ENCODE results near the gene BPIFB2. TPM values are rescaled to one million over a fixed set of nuclear protein-coding genes. Genes with fewer than 3 reads are reported as not detected.

The BPIFB2 gene
- polyA plus RNA-seq, 1 of the 3 experiments (the other 2 are of a cell fraction): not detected

GRCh38 chr20:33062105-33062824 lies 54.8 kb downstream of the BPIFB2 start (continued):
- no peak for TF ChIP-seq CTCF (IDR thresholded peaks at IDR 0.05)
- TF ChIP-seq ELF1 (IDR thresholded peaks at IDR 0.05): no peak
- TF ChIP-seq NFIC (IDR thresholded peaks at IDR 0.05; ENCODE audit: borderline replicate concordance): no peak
- no peak for TF ChIP-seq FOXJ3 (CRISPR knock-in tag; IDR thresholded peaks at IDR 0.05)
- TF ChIP-seq FOXM1 (IDR thresholded peaks at IDR 0.05; ENCODE audit: low read depth): no peak

- no peak overlapping the region for H3K9ac ChIP-seq
- ChIA-PET POLR2A (no interaction called here), CTCF (interaction anchor here (1.1 to 1.2 kb wide), 2 partner anchors 14 to 149 kb away, joined by 3 read pairs; no protein-coding TSS in a partner anchor)
- no peaks in the 10 kb centered on the region for H3K36me3 ChIP-seq (replicated peaks in 1 of 2; ENCODE audit: control insufficient read depth in 1 of 2, insufficient read depth in 2 of 2, low read length in 1 of 2)
- H3K79me2 ChIP-seq (ENCODE audit: insufficient read depth): no peaks in the 10 kb centered on the region
- H3K27ac ChIP-seq (ENCODE audit: low read depth in 2 of 2, low read length in 1 of 2): no peak overlapping the region
- H3K9me2 ChIP-seq: no peaks in the 10 kb centered on the region
- no peak for TF ChIP-seq REST (IDR thresholded peaks at IDR 0.05; ENCODE audit: low read depth, low read length)
- TF ChIP-seq FOXM1 (IDR thresholded peaks at IDR 0.05; ENCODE audit: low read depth): no peak
- TF ChIP-seq TAF1 (IDR thresholded peaks at IDR 0.05; ENCODE audit: borderline replicate concordance, low read depth, low read length): no peak
- TF ChIP-seq MXI1 (IDR thresholded peaks at IDR 0.05; ENCODE audit: low read depth, low read length): no peak
- TF ChIP-seq MEF2A (IDR thresholded peaks at IDR 0.05; ENCODE audit: borderline replicate concordance, low read depth): no peak
- TF ChIP-seq TEAD4 (IDR thresholded peaks at IDR 0.05; ENCODE audit: borderline replicate concordance, insufficient read depth): no peak
- no peak for TF ChIP-seq ZBTB33 (IDR thresholded peaks at IDR 0.05; ENCODE audit: borderline replicate concordance, low read depth)
- TF ChIP-seq YY1 (IDR thresholded peaks at IDR 0.05; ENCODE audit: low read depth): no peak
- no peak for TF ChIP-seq GABPA (IDR thresholded peaks at IDR 0.05; ENCODE audit: low read depth)
- no peak for TF ChIP-seq RCOR1 (IDR thresholded peaks at IDR 0.05; ENCODE audit: low read length)
- no peak for TF ChIP-seq ELF1 (IDR thresholded peaks at IDR 0.05)
- H3F3A ChIP-seq (replicated peaks; ENCODE audit: insufficient read depth): no peaks in the 10 kb centered on the region
- no peak for DNase-seq
- H3K4me1 ChIP-seq (ENCODE audit: control insufficient read depth in 1 of 2, insufficient read depth in 2 of 2, low read depth in 1 of 2, low read length in 1 of 2): no peaks in the 10 kb centered on the region
- H3K9me3 ChIP-seq: no peaks in the 10 kb centered on the region
- 17% methylated on average over 1 of the region's 1 CpG for WGBS (ENCODE audit: low lambda C conversion rate)
- H2AFZ ChIP-seq (ENCODE audit: low read depth): no peak overlapping the region
- H3K4me2 ChIP-seq: no peak overlapping the region
- H4K20me1 ChIP-seq (ENCODE audit: insufficient read depth): no peaks in the 10 kb centered on the region
- no peak overlapping the region for H3K4me3 ChIP-seq (ENCODE audit: low read depth in 2 of 2, low read length in 1 of 2)
- peaks cover 27% of the 10 kb centered on the region; the same call in 1 of the 2 replicates for H3K27me3 ChIP-seq (ENCODE audit: insufficient read depth)
These were observed 55.3 kb downstream of the BPIFB2 start for GRCh38 chr20:33062825-33063149.

Data from SK-N-SH (cell line).